Measurements from ENCODE around the gene DLGAP5. TPM values are rescaled to one million over a fixed set of nuclear protein-coding genes. Genes with fewer than 3 reads are reported as not detected.

The DLGAP5 gene
- total and polyA plus RNA-seq, 2 of the 13 experiments (the other 11 are each of a cell fraction or from before 2014, with no cell fraction given) = 7.7 to 55.8 TPM

- TF ChIP-seq ZFP62 (CRISPR knock-in tag; IDR thresholded peaks at IDR 0.05) (no peak), ZUFSP (CRISPR knock-in tag; IDR thresholded peaks at IDR 0.05; ENCODE audit: borderline replicate concordance) (no peak), MZF1 (CRISPR knock-in tag; IDR thresholded peaks at IDR 0.05; ENCODE audit: borderline replicate concordance) (0 out of 2 replicates have a peak, but pooled peaks have one; percentile 30), MTF2 (CRISPR knock-in tag; IDR thresholded peaks at IDR 0.05; ENCODE audit: borderline replicate concordance) (no peak), NFATC3 (CRISPR knock-in tag; IDR thresholded peaks at IDR 0.05) (0 out of 2 replicates have a peak, but pooled peaks have one; percentile 55), ELF3 (CRISPR knock-in tag; IDR thresholded peaks at IDR 0.05) (peak; percentile 80), NFAT5 (CRISPR knock-in tag; IDR thresholded peaks at IDR 0.05) (0 out of 2 replicates have a peak, but pooled peaks have one; percentile 24), SMC3 (IDR thresholded peaks at IDR 0.05; ENCODE audit: low read length) (0 out of 2 replicates have a peak, but pooled peaks have one; percentile 32), JUNB (CRISPR knock-in tag; IDR thresholded peaks at IDR 0.05; ENCODE audit: borderline replicate concordance) (peak; percentile 82; the same call in 1 of the 2 replicates), HIC2 (CRISPR knock-in tag; IDR thresholded peaks at IDR 0.05; ENCODE audit: low read depth) (no peak), KIAA2018 (CRISPR knock-in tag; IDR thresholded peaks at IDR 0.05; ENCODE audit: borderline replicate concordance) (no peak)
These were observed 88.3 kb downstream of the DLGAP5 start (continued) for GRCh38 chr14:55103005-55103640.
